ENCODE data around the gene POLR2A.

DNA sequence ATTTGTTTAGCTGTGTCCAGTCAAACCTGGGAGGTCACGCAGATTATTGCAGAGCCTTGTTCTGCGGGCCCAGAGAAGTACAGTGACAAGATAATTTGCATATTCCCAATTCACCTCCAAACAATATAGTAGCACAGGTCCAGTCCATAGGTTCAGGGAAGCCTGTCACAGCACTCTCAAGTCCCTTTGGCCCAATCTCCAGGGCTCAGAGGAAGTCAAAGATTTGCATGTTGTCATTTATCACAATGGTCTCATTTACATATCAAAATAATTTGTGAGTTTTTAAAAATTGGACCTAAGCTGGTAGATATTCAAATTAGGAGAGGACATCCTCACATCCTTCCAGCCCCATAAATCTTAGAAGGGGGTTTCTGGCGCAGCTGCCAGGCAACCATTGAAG lies 16.7 kb upstream of the POLR2A start:
- TF ChIP-seq, protein P1, sequence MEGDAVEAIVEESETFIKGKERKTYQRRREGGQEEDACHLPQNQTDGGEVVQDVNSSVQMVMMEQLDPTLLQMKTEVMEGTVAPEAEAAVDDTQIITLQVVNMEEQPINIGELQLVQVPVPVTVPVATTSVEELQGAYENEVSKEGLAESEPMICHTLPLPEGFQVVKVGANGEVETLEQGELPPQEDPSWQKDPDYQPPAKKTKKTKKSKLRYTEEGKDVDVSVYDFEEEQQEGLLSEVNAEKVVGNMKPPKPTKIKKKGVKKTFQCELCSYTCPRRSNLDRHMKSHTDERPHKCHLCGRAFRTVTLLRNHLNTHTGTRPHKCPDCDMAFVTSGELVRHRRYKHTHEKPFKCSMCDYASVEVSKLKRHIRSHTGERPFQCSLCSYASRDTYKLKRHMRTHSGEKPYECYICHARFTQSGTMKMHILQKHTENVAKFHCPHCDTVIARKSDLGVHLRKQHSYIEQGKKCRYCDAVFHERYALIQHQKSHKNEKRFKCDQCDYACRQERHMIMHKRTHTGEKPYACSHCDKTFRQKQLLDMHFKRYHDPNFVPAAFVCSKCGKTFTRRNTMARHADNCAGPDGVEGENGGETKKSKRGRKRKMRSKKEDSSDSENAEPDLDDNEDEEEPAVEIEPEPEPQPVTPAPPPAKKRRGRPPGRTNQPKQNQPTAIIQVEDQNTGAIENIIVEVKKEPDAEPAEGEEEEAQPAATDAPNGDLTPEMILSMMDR (conservative IDR thresholded peaks at IDR 0.05; ENCODE audit: low read depth, low read length) = no peak
- TF ChIP-seq EZH2 (IDR thresholded peaks at IDR 0.05; ENCODE audit: low read length, unreplicated experiment) = no peak
- no peak for TF ChIP-seq EZH2phosphoT487 (IDR thresholded peaks at IDR 0.05; ENCODE audit: borderline replicate concordance, low read length)
